Left lung (tissue), 10 donors: ENCODE data around the gene C2orf49. TPM values are rescaled to one million over a fixed set of nuclear protein-coding genes. Genes with fewer than 3 reads are reported as not detected.

Experiments
- ATAC-seq: fragments of 200-7000 bp; cut with Tn5 transposase; one replicate; pipeline ENCODE4 v1.9.1; 2020; ENCODE audit warnings: moderate library complexity
- DNase-seq, 4 donors: peaks; one replicate each; pipeline ENCODE4 v3.0.0-alpha.2; 2013 to 2020
- H3K27ac ChIP-seq, 2 donors: fragments of 200-600 bp; sonication (generic) in 1 of 2; one replicate each; pipeline versions ENCODE4 v1.5.0 to v1.8.0; 2020 to 2021
- H3K27me3 ChIP-seq, 2 donors: fragments of 200-600 bp; sonication (generic) in 1 of 2; one replicate each; pipeline versions ENCODE4 v1.5.0 to v1.8.0; 2020 to 2021
- H3K36me3 ChIP-seq, 2 donors: fragments of 200-600 bp; sonication (generic) in 1 of 2; one replicate each; pipeline versions ENCODE4 v1.5.0 to v1.8.0; 2020 to 2021
- H3K4me1 ChIP-seq, 2 donors: fragments of 200-600 bp; one replicate each; pipeline ENCODE4 v1.8.0; 2021
- H3K4me3 ChIP-seq, 2 donors: fragments of 200-600 bp; sonication (generic) in 1 of 2; one replicate each; pipeline versions ENCODE4 v1.5.0 to v1.8.0; 2020 to 2021; ENCODE audit warnings: mild to moderate bottlenecking in 1 of 2
- H3K9me3 ChIP-seq, 2 donors: fragments of 200-600 bp; sonication (generic) in 1 of 2; one replicate each; pipeline versions ENCODE4 v1.5.0 to v1.8.0; 2020 to 2021
- CTCF ChIP-seq, 2 donors: fragments of 200-600 bp; sonication (generic) in 1 of 2; IDR thresholded peaks; one replicate each; pipeline versions ENCODE4 v1.5.0 to v1.8.0; 2021; ENCODE audit warnings: antibody characterized with exemption in 2 of 2
- intact Hi-C, 2 donors: fragments of 100-400 bp; cut with DNase I; formaldehyde crosslinking; loops; one replicate each; pipeline versions ENCODE4 v1.11.2 to v1.14.2; 2022
- polyA plus RNA-seq, 6 donors: library from polyadenylated mRNA; unstranded; fragments of 120-200 nt; gene quantifications; one replicate each; pipeline ENCODE4 v1.2.1, GENCODE V29; 2013; ENCODE audit not compliant: insufficient read length in 6 of 6
- total RNA-seq, 2 donors: library from RNA; stranded (reverse); fragmentation: NEBNext Ultra II Directional; extraction: Animal tissue kit (Norgen Biotek cat#: 25700); gene quantifications; one replicate each; pipeline ENCODE4 v1.2.1, GENCODE V29; 2021
- donor health status: DM: no; HTN: yes; CAD: no.
- donor health status: DM: no; HTN: no; CAD: no.

The C2orf49 gene
- total and polyA plus RNA-seq, 8 donors = 15.7 to 29.8 (median 25.3) TPM

- Histone ChIP-seq H3K27ac (no peak overlapping the region), H3K4me1 (peaks cover 7 to 10% of the 10 kb centered on the region in 2 donors), H3K36me3 (no peaks in the 10 kb centered on the region), H3K9me3 (no peaks in the 10 kb centered on the region), H3K4me3 (no peak overlapping the region), H3K27me3 (no peaks in the 10 kb centered on the region)
- intact Hi-C loops = no loop called here
- ATAC-seq (no peak), DNase-seq (no peak)
- no peak for TF ChIP-seq CTCF (IDR thresholded peaks at IDR 0.05)
These were observed 31.5 kb downstream of the C2orf49 start for GRCh38 chr2:105368759-105369408.

- H3K27me3 ChIP-seq = no peaks in the 10 kb centered on the region
- no peak overlapping the region for H3K27ac ChIP-seq
- intact Hi-C loops = loop anchor here in 1 of 2 donors (2.0 kb wide), 1 partner anchor 151 kb away; no protein-coding TSS in a partner anchor
- DNase-seq = peak; percentile 71 to 91 (median 84)
- H3K9me3 ChIP-seq = no peaks in the 10 kb centered on the region
- peak; percentile 83 to 92 for TF ChIP-seq CTCF (IDR thresholded peaks at IDR 0.05)
- no peak overlapping the region for H3K4me3 ChIP-seq
- H3K36me3 ChIP-seq = no peaks in the 10 kb centered on the region
- ATAC-seq = peak; percentile 98
- H3K4me1 ChIP-seq = peaks cover 7 to 10% of the 10 kb centered on the region in 2 donors
These were observed 32.7 kb downstream of the C2orf49 start for GRCh38 chr2:105369777-105370690.

- no peaks in the 10 kb centered on the region for H3K36me3 ChIP-seq
- TF ChIP-seq CTCF (IDR thresholded peaks at IDR 0.05) = no peak
- DNase-seq (no peak), ATAC-seq (no peak)
- no peak overlapping the region for H3K4me3 ChIP-seq
- intact Hi-C loops = loop anchor here in 1 of 2 donors (2.0 kb wide), 1 partner anchor 150 kb away; no protein-coding TSS in a partner anchor
- H3K27ac ChIP-seq = no peak overlapping the region
- H3K27me3 ChIP-seq = no peaks in the 10 kb centered on the region
- no peaks in the 10 kb centered on the region for H3K9me3 ChIP-seq
- H3K4me1 ChIP-seq = peaks cover 7 to 10% of the 10 kb centered on the region in 2 donors
These were observed 33.8 kb downstream of the C2orf49 start for GRCh38 chr2:105371156-105371555.

GRCh38 chr2:105371810-105372209, 34.5 kb downstream of the C2orf49 start:
- peaks cover 7 to 10% of the 10 kb centered on the region in 2 donors for H3K4me1 ChIP-seq
- H3K4me3 ChIP-seq = no peak overlapping the region
- no peak for ATAC-seq
- H3K27ac ChIP-seq = no peak overlapping the region
- TF ChIP-seq CTCF (IDR thresholded peaks at IDR 0.05) = no peak
- H3K27me3 ChIP-seq = no peaks in the 10 kb centered on the region
- intact Hi-C loops = loop anchor here in 1 of 2 donors (2.0 kb wide), 1 partner anchor 149 kb away; no protein-coding TSS in a partner anchor
- no peaks in the 10 kb centered on the region for H3K9me3 ChIP-seq
- no peaks in the 10 kb centered on the region for H3K36me3 ChIP-seq
- DNase-seq = peak in 1 of 4 donors; percentile 62

- Histone ChIP-seq H3K27me3 (peaks cover 0 to 8% of the 10 kb centered on the region in 2 donors), H3K4me3 (no peak overlapping the region), H3K27ac (no peak overlapping the region), H3K9me3 (no peaks in the 10 kb centered on the region), H3K36me3 (no peaks in the 10 kb centered on the region), H3K4me1 (peaks cover 7 to 10% of the 10 kb centered on the region in 2 donors)
- intact Hi-C loops = no loop called here
- ATAC-seq = no peak
- TF ChIP-seq CTCF (IDR thresholded peaks at IDR 0.05) = no peak
- peak in 1 of 4 donors; percentile 51 for DNase-seq
These were observed 36.0 kb downstream of the C2orf49 start for GRCh38 chr2:105373344-105373781.
